22Rv1 (cell line): Measurements from ENCODE around the gene C11orf91.

Experiments used
- H3K27ac ChIP-seq: fragments of 450-650 bp; 2 replicates; pipeline ENCODE4 v1.5.1; 2017
- ZFX ChIP-seq: fragments of 450-650 bp; IDR thresholded peaks from 2 replicates; pipeline ENCODE4 v1.6.1; 2017; ENCODE audit warnings: antibody characterized with exemption, borderline replicate concordance
- TF ChIP-seq, protein P1 (sequence below): fragments of 450-650 bp; IDR thresholded peaks from 2 replicates; pipeline ENCODE4 v1.5.1; 2017; ENCODE audit warnings: mild to moderate bottlenecking

C11orf91 gene

DNA sequence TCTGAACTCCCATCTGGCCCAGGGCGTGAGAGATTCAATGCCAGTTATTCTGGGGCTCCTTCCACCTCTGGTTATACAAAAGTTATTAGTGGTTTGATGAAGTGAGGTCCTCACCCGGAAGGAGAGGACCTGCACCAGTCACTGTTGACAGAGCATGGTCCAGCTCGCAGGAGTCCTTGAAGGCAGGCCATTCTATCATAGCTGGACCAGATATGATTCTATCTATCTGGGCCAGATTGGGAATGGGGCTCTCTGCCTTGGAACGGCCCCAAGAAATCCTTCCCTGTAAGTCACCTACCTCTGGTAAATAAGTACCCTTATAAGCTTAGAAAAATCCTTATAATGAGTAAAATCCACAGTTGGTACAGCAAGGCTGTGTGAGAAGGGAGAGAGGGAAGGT is 50.7 kb downstream of the C11orf91 start:
- TF ChIP-seq, protein P1, sequence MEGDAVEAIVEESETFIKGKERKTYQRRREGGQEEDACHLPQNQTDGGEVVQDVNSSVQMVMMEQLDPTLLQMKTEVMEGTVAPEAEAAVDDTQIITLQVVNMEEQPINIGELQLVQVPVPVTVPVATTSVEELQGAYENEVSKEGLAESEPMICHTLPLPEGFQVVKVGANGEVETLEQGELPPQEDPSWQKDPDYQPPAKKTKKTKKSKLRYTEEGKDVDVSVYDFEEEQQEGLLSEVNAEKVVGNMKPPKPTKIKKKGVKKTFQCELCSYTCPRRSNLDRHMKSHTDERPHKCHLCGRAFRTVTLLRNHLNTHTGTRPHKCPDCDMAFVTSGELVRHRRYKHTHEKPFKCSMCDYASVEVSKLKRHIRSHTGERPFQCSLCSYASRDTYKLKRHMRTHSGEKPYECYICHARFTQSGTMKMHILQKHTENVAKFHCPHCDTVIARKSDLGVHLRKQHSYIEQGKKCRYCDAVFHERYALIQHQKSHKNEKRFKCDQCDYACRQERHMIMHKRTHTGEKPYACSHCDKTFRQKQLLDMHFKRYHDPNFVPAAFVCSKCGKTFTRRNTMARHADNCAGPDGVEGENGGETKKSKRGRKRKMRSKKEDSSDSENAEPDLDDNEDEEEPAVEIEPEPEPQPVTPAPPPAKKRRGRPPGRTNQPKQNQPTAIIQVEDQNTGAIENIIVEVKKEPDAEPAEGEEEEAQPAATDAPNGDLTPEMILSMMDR, result no peak
- no peak for TF ChIP-seq ZFX
- no peak overlapping the region for H3K27ac ChIP-seq
